Measurements from ENCODE around the gene CPTP.

The CPTP gene

DNA sequence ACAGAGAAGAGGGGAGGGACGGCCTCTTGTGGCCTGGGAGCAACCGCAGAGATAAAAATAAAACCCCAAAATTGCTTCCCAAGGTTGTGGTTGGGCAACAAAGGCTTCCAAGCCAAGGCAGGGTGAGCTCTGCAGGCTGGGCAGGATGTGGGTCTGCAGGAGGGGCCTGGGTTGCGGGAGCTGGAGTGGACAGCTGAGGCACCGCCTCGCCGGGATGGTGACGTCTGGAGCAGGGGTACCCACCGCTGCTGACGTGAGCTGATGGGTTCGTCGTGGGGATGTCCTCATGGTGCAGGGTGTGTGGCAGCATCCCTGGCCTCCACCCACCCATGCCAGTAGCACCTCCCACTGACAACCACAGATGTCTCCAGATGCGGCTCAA is 46.8 kb downstream of the CPTP start:
- Histone ChIP-seq H3K4me1 (ENCODE audit: insufficient read depth, low read length) (no peaks in the 10 kb centered on the region), H3K9ac (ENCODE audit: low read depth, low read length) (no peak overlapping the region), H3K9me3 (ENCODE audit: control insufficient read depth, insufficient read depth, low read length) (no peaks in the 10 kb centered on the region; the same call in none of the 2 replicates)

DNA sequence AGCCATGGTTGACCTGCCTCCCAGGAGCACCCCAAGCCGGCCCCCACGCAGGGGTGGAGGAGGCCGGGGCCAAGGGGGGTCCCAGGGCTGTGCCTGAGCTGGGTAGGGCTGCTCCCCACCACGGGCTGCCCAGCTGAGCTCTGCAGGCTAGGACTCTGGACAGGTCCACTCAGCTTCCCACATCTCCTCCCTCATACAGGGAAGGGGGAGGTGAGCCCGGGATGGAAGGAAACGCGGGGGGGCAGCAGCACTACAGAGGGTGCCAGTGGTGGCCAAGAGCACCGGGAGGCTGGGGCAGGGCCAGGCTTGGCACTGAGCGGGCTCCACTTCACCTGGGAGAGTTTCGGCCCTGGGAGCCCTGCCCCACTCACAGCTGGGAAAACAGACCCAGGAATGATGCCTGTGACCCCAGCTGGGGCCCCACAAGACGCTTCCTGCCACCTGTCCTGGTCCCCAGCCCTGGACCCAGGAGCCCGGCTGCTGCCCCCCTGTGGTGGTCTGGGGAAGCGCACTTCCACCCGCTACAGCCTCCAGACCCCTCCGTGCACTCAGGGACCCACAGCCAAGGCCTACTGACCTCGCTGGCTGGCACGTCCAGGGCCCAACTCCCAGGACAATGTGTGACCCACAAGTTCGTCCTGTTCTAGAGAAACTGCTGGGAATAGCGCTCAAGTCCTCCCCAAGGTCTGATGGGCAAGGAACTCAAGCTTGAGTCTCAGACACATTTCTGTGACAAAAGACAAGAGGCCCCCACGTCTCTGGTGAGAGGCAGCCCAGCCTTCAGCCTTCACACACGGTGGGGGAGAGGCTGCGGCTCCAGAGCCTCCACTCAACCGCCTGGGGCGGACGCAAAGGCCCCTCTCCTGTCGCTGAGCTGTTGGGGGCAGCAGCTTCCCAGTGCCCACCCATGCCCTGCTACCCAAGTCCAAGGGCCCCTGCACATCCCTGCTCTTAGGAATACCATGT is 47.4 kb downstream of the CPTP start:
- Histone ChIP-seq H3K36me3 (ENCODE audit: insufficient read depth, low read length) (no peaks in the 10 kb centered on the region), H3K9ac (ENCODE audit: low read depth, low read length) (no peak overlapping the region), H3K4me1 (ENCODE audit: insufficient read depth, low read length) (no peaks in the 10 kb centered on the region), H3K9me3 (ENCODE audit: control insufficient read depth, insufficient read depth, low read length) (no peaks in the 10 kb centered on the region; the same call in 1 of the 2 replicates)

More for the DNA sequence above, 46.8 kb downstream of the CPTP start:
- no peaks in the 10 kb centered on the region for H3K36me3 ChIP-seq (ENCODE audit: insufficient read depth, low read length)

DNA sequence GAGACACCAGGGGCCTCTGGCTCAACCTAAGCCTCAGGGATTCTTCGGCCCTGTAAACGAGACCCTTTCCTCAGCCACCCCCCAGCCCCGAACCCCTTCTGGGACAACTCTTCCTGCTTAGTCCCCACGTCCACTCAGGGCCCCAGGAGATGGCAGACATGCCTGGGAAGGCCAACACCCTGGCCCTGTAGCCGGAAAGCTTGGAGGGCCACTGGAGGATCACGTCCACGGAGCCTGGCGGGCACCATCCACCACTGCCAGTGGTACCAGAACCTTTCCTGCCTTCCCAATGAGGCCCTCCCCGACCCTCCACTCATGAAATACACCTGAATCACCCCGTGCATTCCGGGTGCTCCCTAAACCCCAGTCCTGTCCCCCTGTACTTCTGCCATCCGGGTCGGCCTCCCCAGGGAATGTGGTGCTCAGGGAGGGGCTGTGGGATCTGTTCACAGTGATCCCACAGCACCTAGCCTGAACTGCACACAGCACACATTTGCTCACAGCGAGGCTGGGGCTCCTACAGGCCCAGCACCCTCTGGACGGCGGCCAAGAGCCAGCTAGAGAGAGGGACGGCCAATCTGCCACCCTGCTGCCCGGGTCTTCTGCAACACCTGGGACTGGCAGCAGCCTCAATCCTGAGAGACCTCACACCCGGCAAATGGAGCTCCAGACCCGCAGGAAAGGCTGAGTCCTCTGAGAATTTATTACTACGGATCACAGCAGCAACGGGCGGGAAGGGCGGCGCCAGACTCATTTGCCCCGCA is 48.6 kb downstream of the CPTP start:
- Histone ChIP-seq H3K4me1 (ENCODE audit: insufficient read depth, low read length) (no peaks in the 10 kb centered on the region), H3K9me3 (ENCODE audit: control insufficient read depth, insufficient read depth, low read length) (no peaks in the 10 kb centered on the region), H3K9ac (ENCODE audit: low read depth, low read length) (no peak overlapping the region), H3K36me3 (ENCODE audit: insufficient read depth, low read length) (no peaks in the 10 kb centered on the region)

DNA sequence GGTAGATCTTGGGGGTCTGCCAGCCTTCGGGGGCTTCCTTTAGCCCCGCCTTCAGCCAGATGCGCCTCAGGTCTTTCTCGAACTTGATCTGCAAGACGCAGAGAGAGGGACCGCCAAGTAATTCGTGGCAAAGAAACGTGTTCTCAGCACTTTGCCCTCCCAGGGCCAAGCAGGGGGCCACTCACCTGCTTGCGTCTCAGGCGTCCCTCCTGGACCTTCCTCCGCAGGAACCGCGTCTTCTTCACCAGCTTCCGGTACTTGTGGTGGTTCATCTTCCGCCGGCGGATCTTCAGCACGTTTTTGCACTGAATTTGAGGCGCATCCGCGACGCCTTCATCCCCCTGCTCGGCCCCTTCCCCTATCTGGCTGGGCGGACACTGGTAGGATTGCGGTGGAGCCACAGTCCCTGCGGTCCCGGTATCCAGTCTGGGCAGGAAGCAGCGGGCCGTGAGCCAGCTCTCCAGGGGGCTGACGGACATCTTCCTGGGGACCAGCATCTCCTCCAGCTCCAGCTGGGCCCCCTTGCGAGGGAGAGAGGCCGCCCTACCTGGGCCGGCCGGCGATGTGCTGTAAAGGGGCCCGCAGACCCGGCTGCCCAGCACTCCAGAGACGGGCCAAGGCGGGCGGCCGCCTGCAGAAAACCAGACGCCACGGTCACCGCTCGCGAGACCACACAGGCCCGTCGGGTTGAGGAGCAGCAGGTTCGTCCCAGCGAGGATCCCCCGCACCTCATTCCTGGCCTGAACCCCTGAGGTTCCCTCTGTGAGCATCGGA is 49.4 kb downstream of the CPTP start:
- H3K4me1 ChIP-seq (ENCODE audit: insufficient read depth, low read length), result no peaks in the 10 kb centered on the region
- H3K36me3 ChIP-seq (ENCODE audit: insufficient read depth, low read length), result no peaks in the 10 kb centered on the region

DNA sequence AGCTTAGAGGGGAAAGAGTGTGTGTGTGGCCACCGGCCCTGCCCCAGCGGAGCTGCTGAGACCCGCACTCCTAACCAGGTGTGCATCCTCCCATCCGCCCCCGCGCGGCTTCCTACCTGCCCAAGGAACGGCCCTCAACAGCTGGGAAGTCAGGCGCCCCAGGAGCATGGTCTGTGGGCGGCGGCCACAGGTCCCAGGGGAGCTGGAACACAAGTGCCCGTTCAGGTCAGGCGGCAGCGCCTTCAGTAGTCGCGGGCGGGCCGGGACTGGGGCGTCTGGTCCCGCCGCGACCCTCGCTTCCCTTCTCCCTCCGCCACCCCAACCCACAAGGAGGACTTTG is 50.0 kb downstream of the CPTP start:
- no peaks in the 10 kb centered on the region for H3K4me1 ChIP-seq (ENCODE audit: insufficient read depth, low read length)
- H3K9ac ChIP-seq (ENCODE audit: low read depth, low read length), result peak overlapping the region; percentile 93
- no peaks in the 10 kb centered on the region for H3K36me3 ChIP-seq (ENCODE audit: insufficient read depth, low read length)

More for the DNA sequence above, 49.4 kb downstream of the CPTP start:
- peak overlapping the region; percentile 93 for H3K9ac ChIP-seq (ENCODE audit: low read depth, low read length)
- no peaks in the 10 kb centered on the region for H3K9me3 ChIP-seq (ENCODE audit: control insufficient read depth, insufficient read depth, low read length)

GRCh38 chr1:1374929-1375662 is 50.5 kb downstream of the CPTP start, which contains the start of gene AURKAIP1:
Gene AURKAIP1 (minus strand): TSS chr1:1375207. CDS start chr1:1374756, 451 bp downstream.
- Histone ChIP-seq H3K36me3 (ENCODE audit: insufficient read depth, low read length) (no peaks in the 10 kb centered on the region), H3K4me1 (ENCODE audit: insufficient read depth, low read length) (no peaks in the 10 kb centered on the region)

More for the DNA sequence above, 50.0 kb downstream of the CPTP start:
- no peaks in the 10 kb centered on the region for H3K9me3 ChIP-seq (ENCODE audit: control insufficient read depth, insufficient read depth, low read length)

DNA sequence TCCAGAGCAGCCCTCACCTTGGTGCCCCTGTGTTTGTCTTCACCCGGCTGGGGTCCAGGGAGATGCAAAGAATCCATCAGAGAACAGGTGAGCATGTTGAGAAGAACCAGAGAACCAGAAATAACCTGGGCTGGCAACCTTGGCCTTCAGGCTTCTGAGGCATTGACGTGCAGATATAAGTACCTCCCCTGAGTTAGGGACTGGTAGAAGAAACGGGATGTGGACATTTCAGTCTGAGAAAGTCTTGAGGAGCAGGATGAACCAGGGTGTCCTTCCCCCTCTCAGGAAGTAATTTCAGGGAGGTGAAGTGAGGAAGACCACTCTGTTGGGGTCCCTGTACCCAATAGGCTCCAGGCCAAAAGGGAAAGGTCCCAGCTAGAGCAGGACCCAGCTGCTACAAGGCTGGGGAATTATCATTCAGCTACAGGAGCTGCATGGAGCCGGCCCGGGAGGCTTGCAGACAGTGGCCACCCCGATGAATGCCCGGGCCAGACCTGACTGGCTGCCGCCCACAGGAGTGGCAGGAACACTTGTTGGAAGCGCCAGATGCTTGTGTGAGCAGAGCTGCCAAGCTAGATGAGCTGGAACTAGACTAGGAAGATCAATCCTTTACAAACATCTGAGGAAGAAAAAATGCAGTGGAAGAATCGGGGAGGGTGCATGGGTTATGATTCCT is 52.1 kb downstream of the CPTP start:
- H3K9me3 ChIP-seq (ENCODE audit: control insufficient read depth, insufficient read depth, low read length), result no peaks in the 10 kb centered on the region
- no peak overlapping the region for H3K9ac ChIP-seq (ENCODE audit: low read depth, low read length)
- no peaks in the 10 kb centered on the region for H3K36me3 ChIP-seq (ENCODE audit: insufficient read depth, low read length)
- no peaks in the 10 kb centered on the region for H3K4me1 ChIP-seq (ENCODE audit: insufficient read depth, low read length)

More at GRCh38 chr1:1374929-1375662, 50.5 kb downstream of the CPTP start, which contains the start of gene AURKAIP1:
- Histone ChIP-seq H3K9ac (ENCODE audit: low read depth, low read length) (peak within 1 kb of the TSS; percentile 93), H3K9me3 (ENCODE audit: control insufficient read depth, insufficient read depth, low read length) (no peaks in the 10 kb centered on the region)

DNA sequence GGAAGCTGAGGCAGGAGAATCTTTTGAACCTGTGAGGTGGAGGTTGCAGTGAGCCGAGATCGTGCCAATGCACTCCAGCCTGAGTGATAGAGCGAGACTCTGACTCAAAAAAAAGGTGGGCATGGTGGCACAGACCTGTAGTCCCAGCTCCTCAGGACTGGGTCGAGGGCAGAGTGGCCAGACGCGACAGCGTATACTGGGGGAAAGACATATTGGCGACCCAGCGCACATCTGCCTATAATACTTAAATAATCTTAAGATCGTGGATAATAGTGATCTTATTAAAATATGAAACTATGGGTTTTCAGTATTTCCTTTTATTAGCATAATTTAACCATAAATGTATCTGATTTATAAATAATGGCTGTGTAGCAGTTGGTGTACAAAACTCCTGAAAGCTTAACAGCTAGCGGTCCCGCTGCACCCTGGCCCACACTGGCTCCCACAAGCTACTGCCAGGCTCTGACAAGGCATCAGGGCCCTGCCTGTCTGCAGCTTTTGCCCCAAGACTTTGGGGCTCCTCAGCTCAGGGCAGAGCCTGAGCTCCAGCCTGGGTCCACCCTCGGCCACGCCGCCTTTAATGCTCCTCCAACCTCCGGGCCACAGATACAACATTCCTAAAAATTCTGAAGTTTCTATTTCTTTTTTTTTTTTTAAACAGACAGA is 53.1 kb downstream of the CPTP start:
- Histone ChIP-seq H3K9me3 (ENCODE audit: control insufficient read depth, insufficient read depth, low read length) (no peaks in the 10 kb centered on the region), H3K36me3 (ENCODE audit: insufficient read depth, low read length) (no peaks in the 10 kb centered on the region), H3K4me1 (ENCODE audit: insufficient read depth, low read length) (no peaks in the 10 kb centered on the region), H3K9ac (ENCODE audit: low read depth, low read length) (no peak overlapping the region)

All from ES-I3 (cell line).